ENCODE results near the gene CENATAC.
"Not testable (repeated sequence)": the region's sequence is repeated elsewhere in the genome, so short reads cannot be mapped to it uniquely, and the experiment has no call there.

The CENATAC gene

GRCh38 chr11:119054418-119054817, 56.5 kb downstream of the CENATAC start:
- DNase-seq (ENCODE audit: low spot score), result no peak

DNA sequence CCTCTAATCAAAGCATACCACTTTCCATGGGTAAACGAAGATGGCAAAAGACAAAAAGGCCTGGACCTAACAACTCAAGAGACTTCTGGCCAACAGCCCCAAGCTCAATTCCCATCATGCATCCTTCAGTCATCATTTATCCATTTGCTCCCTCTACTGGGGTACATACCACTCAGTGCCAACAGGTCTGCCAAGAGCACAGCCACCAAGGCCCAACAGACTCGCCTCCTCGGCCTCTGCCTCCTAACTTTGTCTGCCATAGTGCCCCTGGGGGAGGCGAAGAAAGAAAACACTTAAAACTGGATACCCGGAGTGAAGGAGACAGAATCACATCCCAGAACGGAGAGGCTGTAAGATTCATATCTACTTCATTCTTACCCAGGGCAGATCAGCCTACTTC, 58.0 kb downstream of the CENATAC start:
- no peak for DNase-seq (ENCODE audit: low spot score)

GRCh38 chr11:119056421-119056999, 58.6 kb downstream of the CENATAC start:
- DNase-seq (ENCODE audit: low spot score), result no peak

DNA sequence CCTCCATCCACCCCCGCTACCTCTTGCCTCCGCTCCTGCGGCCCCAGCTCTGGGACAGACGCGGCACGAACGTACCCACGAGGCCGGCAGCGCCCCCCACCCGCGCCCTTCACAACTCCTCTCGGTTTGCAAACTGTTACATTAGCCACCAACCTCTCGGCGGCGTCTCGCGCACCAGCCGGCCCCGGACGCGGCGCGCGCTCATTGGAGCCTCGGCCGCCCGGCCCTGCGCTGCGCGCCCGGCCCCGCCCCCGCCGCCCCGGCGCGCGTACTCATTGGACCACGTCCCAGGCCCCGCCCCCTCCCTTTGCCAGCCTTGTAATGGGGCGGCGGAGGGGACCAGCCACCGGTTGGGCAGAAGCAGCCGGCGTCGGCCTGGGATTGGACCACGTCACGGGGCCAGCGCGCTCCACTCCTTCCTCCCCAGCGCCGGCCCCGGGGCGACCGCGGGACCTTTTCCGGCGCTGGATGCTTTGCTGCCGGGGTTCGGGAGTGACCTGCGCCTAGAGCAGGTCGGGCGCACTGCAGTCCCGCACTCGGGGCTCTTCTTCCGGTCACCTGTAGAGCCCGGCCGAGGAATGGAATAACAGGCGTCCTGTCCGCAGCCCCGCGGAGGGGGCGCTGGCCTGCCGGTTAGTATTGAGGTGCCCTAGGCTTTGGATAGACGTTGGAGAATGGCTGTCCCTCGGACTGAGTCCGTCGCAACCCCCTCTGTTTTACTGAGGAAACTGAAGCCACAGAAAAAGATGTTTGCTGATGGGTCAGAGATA, 59.2 kb downstream of the CENATAC start, which contains the start of gene HYOU1:
TSS of gene HYOU1 (minus strand) at position 206 of the 770 bp plus-strand sequence. CDS start 1,045 bp downstream, outside the sequence.
- DNase-seq (ENCODE audit: low spot score), result peak; percentile 95

DNA sequence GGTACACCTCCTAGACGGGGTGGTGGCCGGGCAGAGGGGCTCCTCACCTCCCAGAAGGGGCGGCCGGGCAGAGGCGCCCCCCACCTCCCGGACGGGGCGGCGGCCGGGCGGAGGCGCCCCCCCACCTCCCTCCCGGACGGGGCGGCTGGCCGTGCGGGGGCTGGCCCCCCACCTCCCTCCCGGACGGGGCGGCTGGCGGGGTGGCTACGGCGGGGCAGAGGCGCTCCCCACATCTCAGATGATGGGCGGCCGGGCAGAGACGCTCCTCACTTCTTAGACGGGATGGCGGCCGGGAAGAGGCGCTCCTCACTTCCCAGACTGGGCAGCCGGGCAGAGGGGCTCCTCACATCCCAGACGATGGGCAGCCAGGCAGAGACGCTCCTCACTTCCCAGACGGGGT, 61.2 kb downstream of the CENATAC start:
- DNase-seq (ENCODE audit: low spot score), result not testable (repeated sequence)

GRCh38 chr11:119061256-119061655, 63.3 kb downstream of the CENATAC start:
- no peak for DNase-seq (ENCODE audit: low spot score)

DNA sequence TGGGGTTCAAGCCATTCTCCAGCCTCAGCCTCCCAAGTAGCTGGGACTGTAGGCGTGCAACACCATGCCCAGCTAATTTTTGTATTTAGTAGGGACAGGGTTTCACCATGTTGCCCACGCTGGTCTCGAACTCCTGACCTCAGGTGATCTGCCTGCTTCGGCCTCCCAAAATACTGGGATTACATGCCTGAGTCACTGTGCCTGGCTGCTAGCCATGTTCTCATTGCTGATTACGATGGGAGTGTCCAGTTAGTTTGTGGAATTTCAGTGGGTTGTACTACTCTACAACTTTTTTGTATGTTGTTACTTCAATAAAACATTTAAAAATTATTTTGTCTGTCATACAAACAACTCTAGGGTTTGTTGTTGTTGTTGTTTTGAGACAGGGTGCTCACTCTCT, 64.8 kb downstream of the CENATAC start:
- no peak for DNase-seq (ENCODE audit: low spot score)

- DNase-seq (ENCODE audit: low spot score), result peak; percentile 37
These were observed 67.4 kb downstream of the CENATAC start for GRCh38 chr11:119065369-119065768.
